ENCODE data around the gene FAM222A.

FAM222A gene

GRCh38 chr12:109710747-109711595 is 2.7 kb upstream of the FAM222A start:
- no peak for DNase-seq (ENCODE audit: low read depth in 3 of 3)

GRCh38 chr12:109711596-109712461 is 1.8 kb upstream of the FAM222A start:
- no peak for DNase-seq (ENCODE audit: low read depth in 3 of 3)

GRCh38 chr12:109714141-109714912 is 702 bp downstream of the FAM222A start:
- DNase-seq (ENCODE audit: low read depth in 3 of 3), result peak; percentile 28 to 52 (median 38)

- DNase-seq (ENCODE audit: low read depth in 3 of 3), result no peak
Observed at GRCh38 chr12:109714913-109715244, 1.3 kb downstream of the FAM222A start.

- DNase-seq (ENCODE audit: low read depth in 3 of 3), result no peak
Observed at GRCh38 chr12:109715310-109716091, 1.9 kb downstream of the FAM222A start.

GRCh38 chr12:109716092-109716479 is 2.5 kb downstream of the FAM222A start:
- no peak for DNase-seq (ENCODE audit: low read depth in 3 of 3)

GRCh38 chr12:109716512-109717389 is 3.1 kb downstream of the FAM222A start:
- no peak for DNase-seq (ENCODE audit: low read depth in 3 of 3)

GRCh38 chr12:109717390-109718357 is 4.0 kb downstream of the FAM222A start:
- DNase-seq (ENCODE audit: low read depth in 3 of 3), result no peak

- DNase-seq (ENCODE audit: low read depth in 3 of 3), result no peak
Observed at GRCh38 chr12:109718390-109718789, 4.8 kb downstream of the FAM222A start.

GRCh38 chr12:109719123-109720022 is 5.7 kb downstream of the FAM222A start:
- no peak for DNase-seq (ENCODE audit: low read depth in 3 of 3)

GRCh38 chr12:109720152-109720856 is 6.7 kb downstream of the FAM222A start:
- DNase-seq (ENCODE audit: low read depth in 3 of 3), result no peak

- DNase-seq (ENCODE audit: low read depth in 3 of 3), result no peak
Observed at GRCh38 chr12:109720857-109721189, 7.2 kb downstream of the FAM222A start.

- no peak for DNase-seq (ENCODE audit: low read depth in 3 of 3)
Observed at GRCh38 chr12:109721276-109721675, 7.7 kb downstream of the FAM222A start.

GRCh38 chr12:109722022-109722720 is 8.5 kb downstream of the FAM222A start:
- no peak for DNase-seq (ENCODE audit: low read depth in 3 of 3)

GRCh38 chr12:109722721-109723094 is 9.1 kb downstream of the FAM222A start:
- no peak for DNase-seq (ENCODE audit: low read depth in 3 of 3)

GRCh38 chr12:109723311-109723881 is 9.8 kb downstream of the FAM222A start:
- no peak for DNase-seq (ENCODE audit: low read depth in 3 of 3)
